IMR-90 (cell line): ENCODE data around the gene MRPS31. TPM values are rescaled to one million over a fixed set of nuclear protein-coding genes. Genes with fewer than 3 reads are reported as not detected.

Experiments used
- ATAC-seq: fragments of 200-7000 bp; cut with Tn5 transposase; 2 replicates; pipeline ENCODE4 v1.9.1; 2020; ENCODE audit warnings: low read depth, mild to moderate bottlenecking, moderate library complexity
- BruUV-seq: library from RNA; stranded (reverse); fragments of 400-500 nt; replicated peaks from 2 replicates; lab custom pipeline; 2021; lab: Mats Ljungman, UMichigan
- CTCF ChIA-PET: fragments of 300-600 bp; formaldehyde crosslinking; extraction: SDS; loops from one replicate; lab custom pipeline; 2021; ENCODE audit warnings: antibody characterized with exemption; lab: Yijun Ruan, JAX
- POLR2A ChIA-PET: fragments of 300-600 bp; sonication (Branson Sonifier 250); formaldehyde crosslinking; loops from one replicate; lab custom pipeline; 2022; ENCODE audit warnings: antibody characterized with exemption; ENCODE audit not compliant: unreplicated experiment; lab: Charles Lee
- DNase-seq: peaks from one replicate; pipeline ENCODE4 v3.0.0; 2013
- H2AFZ ChIP-seq: replicated peaks from 2 replicates; pipeline ENCODE3; 2013; ENCODE audit warnings: low read length, mild to moderate bottlenecking; ENCODE audit not compliant: poor library complexity
- H2AK5ac ChIP-seq: 2 replicates; pipeline ENCODE4 v1.6.1; 2013; ENCODE audit warnings: low read depth, low read length, inconsistent platforms
- H2AK9ac ChIP-seq: replicated peaks from 2 replicates; pipeline ENCODE3; 2013; ENCODE audit warnings: mild to moderate bottlenecking, low read depth, low read length, moderate library complexity; ENCODE audit not compliant: poor library complexity
- H2BK120ac ChIP-seq: 2 replicates; pipeline ENCODE4 v1.6.1; 2013; ENCODE audit warnings: low read depth, low read length, inconsistent platforms
- H2BK15ac ChIP-seq: 3 replicates; pipeline ENCODE4 v1.6.1; 2013; ENCODE audit warnings: low read depth, low read length, inconsistent platforms
- H2BK20ac ChIP-seq: 2 replicates; pipeline ENCODE4 v1.6.1; 2013; ENCODE audit warnings: low read depth, mild to moderate bottlenecking, inconsistent platforms, low read length, moderate library complexity
- H2BK5ac ChIP-seq: 2 replicates; pipeline ENCODE4 v1.6.1; 2013; ENCODE audit warnings: mild to moderate bottlenecking, low read depth, low read length, inconsistent platforms; ENCODE audit not compliant: poor library complexity, severe bottlenecking
- H3K14ac ChIP-seq: replicated peaks from 2 replicates; pipeline ENCODE4 v1.6.1; 2013; ENCODE audit warnings: low read depth, low read length, inconsistent platforms
- H3K18ac ChIP-seq: 2 replicates; pipeline ENCODE4 v1.6.1; 2013; ENCODE audit warnings: low read depth, low read length, control low read depth
- H3K23ac ChIP-seq: 2 replicates; pipeline ENCODE4 v1.6.1; 2013; ENCODE audit warnings: low read depth, low read length, inconsistent platforms
- H3K27ac ChIP-seq: 2 replicates; pipeline ENCODE4 v1.5.1; 2013; ENCODE audit warnings: mild to moderate bottlenecking, control low read depth, low read length; ENCODE audit not compliant: insufficient read depth
- H3K27me3 ChIP-seq: 2 replicates; pipeline ENCODE4 v1.6.1; 2013; ENCODE audit warnings: low read length; ENCODE audit not compliant: control insufficient read depth, insufficient read depth
- H3K36me3 ChIP-seq: 2 replicates; pipeline ENCODE4 v1.6.1; 2013; ENCODE audit warnings: low read length, mixed read lengths; ENCODE audit not compliant: control insufficient read depth, insufficient read depth
- H3K4ac ChIP-seq: 2 replicates; pipeline ENCODE4 v1.6.1; 2013; ENCODE audit warnings: low read depth, low read length, inconsistent platforms
- H3K4me1 ChIP-seq: 2 replicates; pipeline ENCODE4 v1.6.1; 2013; ENCODE audit warnings: low read length, mixed read lengths; ENCODE audit not compliant: control insufficient read depth, insufficient read depth
- H3K4me2 ChIP-seq: 2 replicates; pipeline ENCODE4 v1.6.1; 2013; ENCODE audit warnings: low read depth, mild to moderate bottlenecking, control low read depth, low read length, moderate library complexity
- H3K4me3 ChIP-seq: 2 replicates; pipeline ENCODE4 v1.5.1; 2013; ENCODE audit warnings: low read depth, mild to moderate bottlenecking, control low read depth, low read length, moderate library complexity; ENCODE audit not compliant: insufficient read depth
- H3K56ac ChIP-seq: 2 replicates; pipeline ENCODE4 v1.6.1; 2013; ENCODE audit warnings: low read length, inconsistent platforms; ENCODE audit not compliant: insufficient read depth; ENCODE audit errors: extremely low read depth
- H3K79me1 ChIP-seq, 2 experiments: 2 replicates each; pipeline ENCODE4 v1.6.1; 2013; ENCODE audit warnings: low read length in 2 of 2, inconsistent platforms in 1 of 2, low read depth in 1 of 2
- H3K9ac ChIP-seq: 2 replicates; pipeline ENCODE4 v1.6.1; 2013; ENCODE audit warnings: low read depth, low read length, control low read depth
- H3K9me1 ChIP-seq: 2 replicates; pipeline ENCODE4 v1.6.1; 2013; ENCODE audit warnings: low read length, inconsistent platforms; ENCODE audit not compliant: insufficient read depth
- H3K9me3 ChIP-seq: 2 replicates; pipeline ENCODE4 v1.6.1; 2013; ENCODE audit warnings: low read length; ENCODE audit not compliant: control insufficient read depth, insufficient read depth
- H4K20me1 ChIP-seq: 2 replicates; pipeline ENCODE4 v1.6.1; 2013; ENCODE audit warnings: low read length, inconsistent platforms; ENCODE audit not compliant: insufficient read depth
- H4K5ac ChIP-seq: 2 replicates; pipeline ENCODE4 v1.6.1; 2013; ENCODE audit warnings: mild to moderate bottlenecking, low read depth, low read length, control low read depth
- H4K8ac ChIP-seq, 2 experiments: 2 replicates each; pipeline ENCODE4 v1.6.1; 2013; ENCODE audit warnings: low read depth in 2 of 2, low read length in 2 of 2, control low read depth in 1 of 2, inconsistent platforms in 1 of 2
- H4K91ac ChIP-seq: 2 replicates; pipeline ENCODE4 v1.6.1; 2013; ENCODE audit warnings: low read depth, low read length, inconsistent platforms; ENCODE audit not compliant: insufficient read depth
- BHLHE40 ChIP-seq: fragments of 150-350 bp; IDR thresholded peaks from 2 replicates; pipeline ENCODE4 v1.6.1; 2016; ENCODE audit warnings: mild to moderate bottlenecking, low read depth, low read length
- CEBPB ChIP-seq: IDR thresholded peaks from 2 replicates; pipeline ENCODE4 v1.6.1; 2012; ENCODE audit warnings: low read depth, low read length, improper control_type of control experiment
- CHD1 ChIP-seq: IDR thresholded peaks from 2 replicates; pipeline ENCODE4 v1.6.1; 2012; ENCODE audit warnings: low read depth, low read length, improper control_type of control experiment
- FOS ChIP-seq: fragments of 150-350 bp; IDR thresholded peaks from 2 replicates; pipeline ENCODE4 v1.6.1; 2016; ENCODE audit warnings: low read depth, low read length
- MAFK ChIP-seq: IDR thresholded peaks from 2 replicates; pipeline ENCODE4 v1.6.1; 2012; ENCODE audit warnings: low read depth, low read length, improper control_type of control experiment
- MAZ ChIP-seq: IDR thresholded peaks from 2 replicates; pipeline ENCODE4 v1.6.1; 2012; ENCODE audit warnings: low read depth, mild to moderate bottlenecking, low read length, improper control_type of control experiment, moderate library complexity, borderline replicate concordance
- MXI1 ChIP-seq: IDR thresholded peaks from 2 replicates; pipeline ENCODE4 v1.6.1; 2012; ENCODE audit warnings: low read depth, mild to moderate bottlenecking, low read length, moderate library complexity, borderline replicate concordance
- NFE2L2 ChIP-seq: fragments of 150-350 bp; IDR thresholded peaks from 2 replicates; pipeline ENCODE4 v1.6.1; 2016; ENCODE audit warnings: low read depth, mild to moderate bottlenecking, low read length
- POLR2A ChIP-seq: IDR thresholded peaks from 2 replicates; pipeline ENCODE4 v1.6.1; 2012; ENCODE audit warnings: mild to moderate bottlenecking, low read depth, low read length
- RAD21 ChIP-seq: IDR thresholded peaks from 2 replicates; pipeline ENCODE4 v1.6.1; 2012; ENCODE audit warnings: low read length, improper control_type of control experiment
- RCOR1 ChIP-seq: IDR thresholded peaks from 2 replicates; pipeline ENCODE4 v1.6.1; 2012; ENCODE audit warnings: mild to moderate bottlenecking, low read length, improper control_type of control experiment; ENCODE audit not compliant: insufficient replicate concordance
- RFX5 ChIP-seq: IDR thresholded peaks from 2 replicates; pipeline ENCODE4 v1.8.0; 2012; ENCODE audit warnings: low read depth, mild to moderate bottlenecking, low read length, moderate library complexity
- SMC3 ChIP-seq: fragments of 150-350 bp; IDR thresholded peaks from 2 replicates; pipeline ENCODE4 v1.6.1; 2016; ENCODE audit warnings: low read depth, mild to moderate bottlenecking, antibody characterized with exemption, low read length, moderate library complexity
- WGBS, 2 experiments: methylation state at CpG; one replicate each; pipeline versions ENCODE4 v1.1.5 to v1.1.7; 2013; ENCODE audit warnings: missing lambda C conversion rate in 2 of 2; ENCODE audit not compliant: insufficient read length in 1 of 2; ENCODE audit errors: extremely low coverage in 2 of 2; 5-methylcytosine and 5-hydroxymethylcytosine counted together
- dilution Hi-C: fragments of 300-500 bp; cut with HindIII; formaldehyde crosslinking; loops from one replicate; pipeline ENCODE4 v1.14.3; 2018; ENCODE audit warnings: low sequenced_read_pairs; ENCODE audit not compliant: unreplicated experiment
- in situ Hi-C: fragments of 300-500 bp; cut with MboI; formaldehyde crosslinking; loops from 3 replicates; pipeline ENCODE4 v1.14.3; 2019; ENCODE audit warnings: low sequenced_read_pairs, inconsistent platforms, mixed read lengths
- intact Hi-C: fragments of 100-400 bp; cut with micrococcal nuclease; formaldehyde crosslinking; loops from 2 replicates; pipeline ENCODE4 v1.10.0; 2022
- polyA plus RNA-seq, 3 experiments: library from polyadenylated mRNA; depleted of rRNA; stranded (reverse); fragments of >200 nt; gene quantifications; 2 replicates each; pipeline ENCODE4 v1.2.3, GENCODE V29; 2012; ENCODE audit warnings: low replicate concordance in 1 of 3
- total RNA-seq: library from RNA; depleted of rRNA; stranded (reverse); fragments of >200 nt; gene quantifications from 2 replicates; pipeline ENCODE4 v1.2.3, GENCODE V29; 2012
- TF ChIP-seq, protein P1 (sequence below): conservative IDR thresholded peaks from 2 replicates; pipeline ENCODE4 v1.5.1; 2012; ENCODE audit warnings: mild to moderate bottlenecking, low read depth, low read length, improper control_type of control experiment

MRPS31 gene
- total and polyA plus RNA-seq, 2 of the 4 experiments (the other 2 are of a cell fraction), result 9.3 to 14.8 TPM

DNA sequence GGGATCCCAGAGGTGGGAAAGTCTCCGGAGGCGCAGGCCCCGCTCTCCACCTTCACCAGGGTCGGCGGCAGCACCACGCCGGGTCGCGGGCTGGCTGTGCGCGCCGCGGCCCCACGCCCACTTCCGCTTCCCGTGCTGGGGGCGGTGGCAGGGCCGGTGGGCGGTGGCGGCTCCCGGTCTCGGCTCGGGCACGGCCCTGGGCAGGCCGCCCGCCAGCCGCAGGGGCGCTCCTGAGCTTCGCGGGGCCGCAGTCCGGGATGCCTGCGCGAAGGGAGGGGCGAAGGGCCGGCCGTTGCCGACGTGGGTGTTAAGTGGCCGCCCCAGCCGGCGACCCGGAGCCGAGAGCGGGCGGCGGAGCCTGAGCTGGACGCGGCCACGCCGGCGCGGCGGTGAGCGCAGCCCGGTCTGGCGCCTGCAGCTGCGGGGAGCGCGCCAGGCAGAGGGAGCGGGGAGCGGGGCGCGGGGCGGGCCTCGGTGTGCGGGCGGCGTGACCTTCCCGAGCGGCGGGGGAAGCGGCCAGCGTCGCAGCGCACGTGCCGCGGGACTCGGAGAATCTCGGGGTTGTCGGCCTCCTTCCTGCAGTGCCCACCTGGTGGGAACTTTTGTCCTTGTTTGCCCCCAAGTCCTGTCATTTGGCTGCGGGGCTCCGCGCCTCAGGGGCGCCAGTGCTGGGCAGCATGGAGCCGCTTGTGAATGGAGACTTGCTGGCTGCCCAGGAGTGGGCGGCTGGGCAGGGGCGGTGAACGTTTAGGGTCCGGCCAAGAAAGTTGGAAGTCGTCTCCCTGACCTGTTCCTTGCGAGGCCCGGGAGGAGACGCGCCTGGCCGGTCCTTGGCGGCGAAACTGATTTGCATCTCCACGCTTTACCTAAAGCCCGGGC, 18.5 kb upstream of the MRPS31 start, which contains the start of gene SLC25A15:
Gene SLC25A15, plus strand, starts transcription at position 337 of the 879 bp plus-strand sequence. CDS start 3,616 bp downstream, outside the sequence.
- in situ Hi-C loops, result loop anchor here (10.0 kb wide), 1 partner anchor 265 kb away; no protein-coding TSS in a partner anchor
- peak within 1 kb of the TSS; percentile 92 for H3K56ac ChIP-seq
- peak within 1 kb of the TSS; percentile 95 for H3K9ac ChIP-seq
- H3K79me1 ChIP-seq, result peaks cover 12 to 22% of the 10 kb centered on the region in 2 experiments; a peak in 3 of 4 replicates
- H3K18ac ChIP-seq, result peak within 1 kb of the TSS; percentile 85
- H3K9me1 ChIP-seq, result peaks cover 5% of the 10 kb centered on the region
- H3K27ac ChIP-seq, result peak within 1 kb of the TSS; percentile 97
- 1% methylated on average over 42 of the region's 101 CpGs; no CpG with 5 or more reads in 1 of the 2 experiments for WGBS, 2 experiments
- H3K4me1 ChIP-seq, result peaks cover 4% of the 10 kb centered on the region; the same call in 1 of the 2 replicates
- no peaks in the 10 kb centered on the region for H3K27me3 ChIP-seq
- H3K9me3 ChIP-seq, result no peaks in the 10 kb centered on the region
- no peaks in the 10 kb centered on the region for H4K20me1 ChIP-seq
- peak within 1 kb of the TSS; percentile 90 for H4K5ac ChIP-seq
- peak; percentile 91 for ATAC-seq
- H4K91ac ChIP-seq, result peak within 1 kb of the TSS; percentile 80
- BruUV-seq, result no TSS peak
- H3K14ac ChIP-seq, result peak within 1 kb of the TSS; percentile 93
- dilution Hi-C loops, result no loop called here
- H4K8ac ChIP-seq, result peak within 1 kb of the TSS; percentile 93 to 96
- peak within 1 kb of the TSS; percentile 62 for H2AK5ac ChIP-seq
- H3K4ac ChIP-seq, result peak within 1 kb of the TSS; percentile 94
- H3K36me3 ChIP-seq, result peaks cover 5% of the 10 kb centered on the region; the same call in 1 of the 2 replicates
- ChIA-PET POLR2A (interaction anchor here (0.7 to 1.0 kb wide), 2 partner anchors 9 to 203 kb away, joined by 3 read pairs; no protein-coding TSS in a partner anchor), CTCF (interaction anchor here (0.6 to 1.9 kb wide), 3 partner anchors 25 to 271 kb away, joined by 3 to 4 read pairs (median 4); no protein-coding TSS in a partner anchor)
- TF ChIP-seq FOS, result no peak
- TF ChIP-seq, protein P1, sequence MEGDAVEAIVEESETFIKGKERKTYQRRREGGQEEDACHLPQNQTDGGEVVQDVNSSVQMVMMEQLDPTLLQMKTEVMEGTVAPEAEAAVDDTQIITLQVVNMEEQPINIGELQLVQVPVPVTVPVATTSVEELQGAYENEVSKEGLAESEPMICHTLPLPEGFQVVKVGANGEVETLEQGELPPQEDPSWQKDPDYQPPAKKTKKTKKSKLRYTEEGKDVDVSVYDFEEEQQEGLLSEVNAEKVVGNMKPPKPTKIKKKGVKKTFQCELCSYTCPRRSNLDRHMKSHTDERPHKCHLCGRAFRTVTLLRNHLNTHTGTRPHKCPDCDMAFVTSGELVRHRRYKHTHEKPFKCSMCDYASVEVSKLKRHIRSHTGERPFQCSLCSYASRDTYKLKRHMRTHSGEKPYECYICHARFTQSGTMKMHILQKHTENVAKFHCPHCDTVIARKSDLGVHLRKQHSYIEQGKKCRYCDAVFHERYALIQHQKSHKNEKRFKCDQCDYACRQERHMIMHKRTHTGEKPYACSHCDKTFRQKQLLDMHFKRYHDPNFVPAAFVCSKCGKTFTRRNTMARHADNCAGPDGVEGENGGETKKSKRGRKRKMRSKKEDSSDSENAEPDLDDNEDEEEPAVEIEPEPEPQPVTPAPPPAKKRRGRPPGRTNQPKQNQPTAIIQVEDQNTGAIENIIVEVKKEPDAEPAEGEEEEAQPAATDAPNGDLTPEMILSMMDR, result peak; percentile 43
- no peak for TF ChIP-seq RCOR1
- no peak; the same call in 1 of the 2 replicates for TF ChIP-seq SMC3
- TF ChIP-seq RFX5, result no peak
- peak; percentile 58; the same call in 1 of the 2 replicates for TF ChIP-seq POLR2A
- TF ChIP-seq RAD21, result peak; percentile 45
- TF ChIP-seq BHLHE40, result peak; percentile 76
- peak; percentile 53; the same call in 1 of the 2 replicates for TF ChIP-seq MXI1
- no peak for TF ChIP-seq CEBPB
- TF ChIP-seq MAZ, result no peak; the same call in 1 of the 2 replicates
- TF ChIP-seq NFE2L2, result no peak
- no peak for TF ChIP-seq CHD1
- no peak for TF ChIP-seq MAFK
- peak within 1 kb of the TSS; percentile 84 for H2BK5ac ChIP-seq
- H2BK15ac ChIP-seq, result peak within 1 kb of the TSS; percentile 74; the same call in 1 of the 3 replicates
- peak within 1 kb of the TSS; percentile 92 for H2BK120ac ChIP-seq
- H2AFZ ChIP-seq, result peak within 1 kb of the TSS; percentile 99
- peak within 1 kb of the TSS; percentile 92 for H3K4me2 ChIP-seq
- intact Hi-C loops, result loop anchor here (2.0 to 10.0 kb wide), 2 partner anchors 271 to 435 kb away; partner anchors contain the start of gene WBP4
- H3K4me3 ChIP-seq, result peak within 1 kb of the TSS; percentile 78
- H2AK9ac ChIP-seq, result peak within 1 kb of the TSS; percentile 92
- peak; percentile 72 for DNase-seq
- H2BK20ac ChIP-seq, result peak within 1 kb of the TSS; percentile 64; the same call in 1 of the 2 replicates
- peak within 1 kb of the TSS; percentile 89 for H3K23ac ChIP-seq
